Measurements from ENCODE around the gene ATG101.

ATG101 gene

GRCh38 chr12:52042706-52043385 is 26.9 kb upstream of the ATG101 start:
- DNase-seq, result no peak

GRCh38 chr12:52043386-52044212 is 26.2 kb upstream of the ATG101 start:
- DNase-seq, result no peak

GRCh38 chr12:52044292-52044983 is 25.3 kb upstream of the ATG101 start:
- no peak for DNase-seq

GRCh38 chr12:52045794-52046199 is 24.0 kb upstream of the ATG101 start:
- no peak for DNase-seq

- no peak for DNase-seq
Measured at GRCh38 chr12:52046859-52047258, 22.9 kb upstream of the ATG101 start.

- no peak for DNase-seq
Measured at GRCh38 chr12:52049286-52049685, 20.5 kb upstream of the ATG101 start.

GRCh38 chr12:52049688-52050087 is 20.1 kb upstream of the ATG101 start:
- no peak for DNase-seq

- DNase-seq, result no peak
Measured at GRCh38 chr12:52050116-52050757, 19.5 kb upstream of the ATG101 start.

GRCh38 chr12:52050758-52051541 is 18.8 kb upstream of the ATG101 start, which contains the start of gene NR4A1:
NR4A1 (plus strand) TSS chr12:52051442; CDS start chr12:52054329, 2,887 bp downstream.
- DNase-seq, result peak; percentile 100

GRCh38 chr12:52052468-52053186 is 17.2 kb upstream of the ATG101 start:
- peak; percentile 24 for DNase-seq

GRCh38 chr12:52053536-52054209 is 16.1 kb upstream of the ATG101 start:
- DNase-seq, result no peak

- no peak for DNase-seq
Measured at GRCh38 chr12:52054231-52054832, 15.4 kb upstream of the ATG101 start.

GRCh38 chr12:52054833-52055730 is 14.7 kb upstream of the ATG101 start:
- no peak for DNase-seq

- no peak for DNase-seq
Measured at GRCh38 chr12:52055731-52056711, 13.8 kb upstream of the ATG101 start.

GRCh38 chr12:52056801-52057637 is 12.8 kb upstream of the ATG101 start:
- no peak for DNase-seq

- no peak for DNase-seq
Measured at GRCh38 chr12:52057638-52058576, 11.9 kb upstream of the ATG101 start.

Measured in T-helper 9 cell (primary cell).